H1 (cell line): ENCODE data around the gene LTBP4. TPM values are rescaled to one million over a fixed set of nuclear protein-coding genes. Genes with fewer than 3 reads are reported as not detected.
A peak's percentile ranks its signal among the peaks of the same experiment; 100 is the strongest.

Experiments
- CTCF ChIA-PET: fragments of 300-600 bp; sonication (Branson Sonifier 250); formaldehyde crosslinking; loops from one replicate; lab custom pipeline; 2021; ENCODE audit not compliant: partially characterized antibody; lab: Charles Lee
- POLR2A ChIA-PET: fragments of 300-600 bp; sonication (Branson Sonifier 250); formaldehyde crosslinking; loops from one replicate; lab custom pipeline; 2021; ENCODE audit warnings: inconsistent platforms; ENCODE audit not compliant: partially characterized antibody; lab: Charles Lee
- DNase-seq, 2 experiments: peaks; one replicate each; pipeline versions ENCODE4 v3.0.0 to v3.0.0-alpha.2; 2010 to 2022; ENCODE audit warnings: low spot score in 2 of 2, low read depth in 1 of 2, mixed read lengths in 1 of 2
- FAIRE-seq: peaks from 2 replicates; lab custom pipeline; 2011; peaks lifted over from hg19 to GRCh38; lab: Jason Lieb, UNC
- H2AFZ ChIP-seq: 2 replicates; pipeline ENCODE4 v1.8.1; 2012; ENCODE audit warnings: low read length, inconsistent platforms
- H2AK5ac ChIP-seq: 2 replicates; pipeline ENCODE4 v1.6.1; 2013; ENCODE audit warnings: low read depth, low read length
- H2BK120ac ChIP-seq: replicated peaks from 2 replicates; pipeline ENCODE3; 2013; ENCODE audit warnings: low read depth, low read length, inconsistent platforms
- H2BK12ac ChIP-seq: 2 replicates; pipeline ENCODE4 v1.6.1; 2013; ENCODE audit warnings: low read depth, low read length
- H2BK15ac ChIP-seq: 2 replicates; pipeline ENCODE4 v1.6.1; 2013; ENCODE audit warnings: low read length
- H2BK20ac ChIP-seq: 2 replicates; pipeline ENCODE4 v1.6.1; 2013; ENCODE audit warnings: low read length
- H2BK5ac ChIP-seq: 2 replicates; pipeline ENCODE4 v1.6.1; 2013; ENCODE audit warnings: low read depth, low read length
- H3K14ac ChIP-seq: 2 replicates; pipeline ENCODE4 v1.6.1; 2013; ENCODE audit warnings: inconsistent platforms; ENCODE audit not compliant: insufficient read length
- H3K18ac ChIP-seq: 2 replicates; pipeline ENCODE4 v1.6.1; 2013; ENCODE audit warnings: low read length; ENCODE audit errors: extremely low read depth
- H3K23ac ChIP-seq: 2 replicates; pipeline ENCODE4 v1.6.1; 2013; ENCODE audit warnings: inconsistent platforms; ENCODE audit not compliant: insufficient read length
- H3K23me2 ChIP-seq: 2 replicates; pipeline ENCODE4 v1.6.1; 2013; ENCODE audit warnings: low read depth, low read length
- H3K27ac ChIP-seq: 2 replicates; pipeline ENCODE4 v1.6.1; 2011; ENCODE audit warnings: low read depth, low read length, inconsistent platforms
- H3K27me3 ChIP-seq, 4 experiments: replicated peaks in 1 of 4; 1 replicate in 1 of 4; 2 replicates in 3 of 4; pipeline versions ENCODE4 v1.6.1 to v1.8.1; 2011 to 2013; ENCODE audit warnings: low read length in 3 of 4, mild to moderate bottlenecking in 3 of 4, inconsistent platforms in 2 of 4, mixed read lengths in 2 of 4, moderate library complexity in 1 of 4; ENCODE audit not compliant: control insufficient read depth in 3 of 4, insufficient read depth in 3 of 4; ENCODE audit errors: extremely low read depth in 1 of 4
- H3K36me3 ChIP-seq, 4 experiments: 2 replicates each; pipeline versions ENCODE4 v1.6.1 to v1.8.1; 2011 to 2013; ENCODE audit warnings: mild to moderate bottlenecking in 4 of 4, low read length in 3 of 4, moderate library complexity in 2 of 4, control low read depth in 1 of 4, inconsistent platforms in 1 of 4; ENCODE audit not compliant: insufficient read depth in 4 of 4, control insufficient read depth in 2 of 4
- H3K4ac ChIP-seq: replicated peaks from 2 replicates; pipeline ENCODE3; 2013; ENCODE audit warnings: low read length, low read depth, mixed read lengths, inconsistent platforms; ENCODE audit not compliant: insufficient read length
- H3K4me1 ChIP-seq, 4 experiments: replicated peaks in 1 of 4; 1 replicate in 1 of 4; 2 replicates in 3 of 4; pipeline versions ENCODE4 v1.6.1 to v1.8.1; 2011 to 2013; ENCODE audit warnings: low read length in 3 of 4, inconsistent platforms in 2 of 4, mixed read lengths in 1 of 4; ENCODE audit not compliant: insufficient read depth in 4 of 4, control insufficient read depth in 3 of 4
- H3K4me2 ChIP-seq, 2 experiments: 2 replicates each; pipeline versions ENCODE4 v1.6.1 to v1.8.1; 2011 to 2013; ENCODE audit warnings: low read depth in 2 of 2, low read length in 2 of 2, control low read depth in 1 of 2, inconsistent platforms in 1 of 2, mild to moderate bottlenecking in 1 of 2; ENCODE audit not compliant: insufficient read depth in 1 of 2
- H3K4me3 ChIP-seq, 4 experiments: fragments of 200-600, 300-600 bp in 1 of 4; sonication (generic), shearing (Covaris generic), sonication (Bioruptor Twin) in 1 of 4; 2 replicates each; pipeline versions ENCODE4 v1.5.1 to v1.8.1; 2011 to 2016; ENCODE audit warnings: low read length in 4 of 4, low read depth in 3 of 4, control low read depth in 2 of 4, inconsistent platforms in 2 of 4, mild to moderate bottlenecking in 2 of 4, mixed read lengths in 1 of 4, moderate library complexity in 1 of 4; ENCODE audit not compliant: insufficient read depth in 2 of 4; ENCODE audit errors: extremely low read depth in 1 of 4
- H3K56ac ChIP-seq: replicated peaks from 2 replicates; pipeline ENCODE3; 2013; ENCODE audit warnings: low read depth, mild to moderate bottlenecking, mixed read lengths, low read length, inconsistent platforms; ENCODE audit not compliant: insufficient read length
- H3K79me1 ChIP-seq: 2 replicates; pipeline ENCODE4 v1.6.1; 2013; ENCODE audit warnings: low read depth, low read length, control low read depth
- H3K79me2 ChIP-seq, 2 experiments: 2 replicates each; pipeline versions ENCODE4 v1.6.1 to v1.8.1; 2012 to 2013; ENCODE audit warnings: low read length in 2 of 2, mild to moderate bottlenecking in 2 of 2, inconsistent platforms in 1 of 2; ENCODE audit not compliant: insufficient read depth in 2 of 2, control insufficient read depth in 1 of 2
- H3K9ac ChIP-seq, 4 experiments: replicated peaks in 1 of 4; 1 replicate in 1 of 4; 2 replicates in 3 of 4; pipeline versions ENCODE4 v1.6.1 to v1.8.1; 2011 to 2013; ENCODE audit warnings: low read depth in 3 of 4, low read length in 3 of 4, control low read depth in 2 of 4, mild to moderate bottlenecking in 2 of 4, moderate library complexity in 2 of 4, inconsistent platforms in 1 of 4; ENCODE audit errors: extremely low read depth in 1 of 4
- H3K9me3 ChIP-seq, 2 experiments: 2 replicates each; pipeline versions ENCODE4 v1.6.1 to v1.8.1; 2012 to 2013; ENCODE audit warnings: mild to moderate bottlenecking in 2 of 2, moderate library complexity in 2 of 2, control low read depth in 1 of 2, inconsistent platforms in 1 of 2, low read depth in 1 of 2, low read length in 1 of 2, mixed read lengths in 1 of 2; ENCODE audit not compliant: insufficient read depth in 2 of 2
- H4K20me1 ChIP-seq, 2 experiments: replicated peaks in 1 of 2; 2 replicates each; pipeline versions ENCODE3 to v1.8.1; 2011 to 2013; ENCODE audit warnings: inconsistent platforms in 2 of 2, low read length in 2 of 2, mild to moderate bottlenecking in 1 of 2; ENCODE audit not compliant: insufficient read depth in 2 of 2, control insufficient read depth in 1 of 2
- H4K5ac ChIP-seq: 2 replicates; pipeline ENCODE4 v1.6.1; 2013; ENCODE audit warnings: low read length, low read depth, mixed read lengths, inconsistent platforms; ENCODE audit not compliant: insufficient read length
- H4K8ac ChIP-seq: 2 replicates; pipeline ENCODE4 v1.8.0; 2013; ENCODE audit warnings: mild to moderate bottlenecking, moderate library complexity, low read length, inconsistent platforms; ENCODE audit not compliant: insufficient read depth; ENCODE audit errors: extremely low read depth
- H4K91ac ChIP-seq: replicated peaks from 2 replicates; pipeline ENCODE3; 2013; ENCODE audit warnings: low read length, mixed read lengths, inconsistent platforms; ENCODE audit not compliant: insufficient read length
- BACH1 ChIP-seq: IDR thresholded peaks from 2 replicates; pipeline ENCODE4 v1.6.1; 2012; ENCODE audit warnings: low read length, improper control_type of control experiment
- CEBPB ChIP-seq: IDR thresholded peaks from 2 replicates; pipeline ENCODE4 v1.6.1; 2012; ENCODE audit warnings: low read depth, low read length
- POU5F1 ChIP-seq: IDR thresholded peaks from 2 replicates; pipeline ENCODE4 v1.6.1; 2011; ENCODE audit warnings: low read depth, mild to moderate bottlenecking, low read length, moderate library complexity
- SUZ12 ChIP-seq: fragments of 200-600 bp; sonication (generic); IDR thresholded peaks from 2 replicates; pipeline ENCODE4 v1.6.1; 2012; ENCODE audit warnings: mild to moderate bottlenecking, inconsistent platforms, low read length, moderate library complexity, mixed read lengths
- WGBS, 2 experiments: shearing (Covaris generic) in 1 of 2; methylation state at CpG; one replicate each; pipeline versions ENCODE4 v1.1.6 to v1.1.7; 2013 to 2015; ENCODE audit warnings: low lambda C conversion rate in 2 of 2, mixed read lengths in 2 of 2, inconsistent platforms in 1 of 2, low coverage in 1 of 2, missing lambda C conversion rate in 1 of 2; ENCODE audit not compliant: insufficient replicate concordance in 2 of 2, insufficient coverage in 1 of 2, insufficient read length in 1 of 2; ENCODE audit errors: extremely low coverage in 1 of 2, missing lambda C conversion rate in 1 of 2; 5-methylcytosine and 5-hydroxymethylcytosine counted together
- polyA plus RNA-seq, 7 experiments: library from polyadenylated mRNA; depleted of rRNA in 3 of 7; stranded (reverse) in 5 of 7; unstranded in 2 of 7; fragments of >200 nt in 5 of 7; fragments of 200-250 nt in 2 of 7; gene quantifications; 1 replicate in 5 of 7; 2 replicates in 1 of 7; 4 replicates in 1 of 7; pipeline versions ENCODE4 v1.2.1 to v1.2.3, GENCODE V29; 2011 to 2013; ENCODE audit warnings: missing spikeins in 2 of 7, mixed read lengths in 2 of 7
- total RNA-seq: library from RNA; stranded (reverse); fragmentation: NEBNext Ultra II Directional; extraction: Animal tissue kit (Norgen Biotek cat#: 25700); gene quantifications from 2 replicates; pipeline ENCODE4 v1.2.1, GENCODE V29; 2021
- TF ChIP-seq, protein P1 (sequence below): IDR thresholded peaks from 2 replicates; pipeline ENCODE4 v1.6.1; 2011; ENCODE audit warnings: low read length, improper control_type of control experiment

LTBP4 gene
- total and polyA plus RNA-seq, 2 of the 8 experiments (the other 6 are each of a cell fraction or from before 2014, with no cell fraction given), result 54.5 to 77.1 TPM

DNA sequence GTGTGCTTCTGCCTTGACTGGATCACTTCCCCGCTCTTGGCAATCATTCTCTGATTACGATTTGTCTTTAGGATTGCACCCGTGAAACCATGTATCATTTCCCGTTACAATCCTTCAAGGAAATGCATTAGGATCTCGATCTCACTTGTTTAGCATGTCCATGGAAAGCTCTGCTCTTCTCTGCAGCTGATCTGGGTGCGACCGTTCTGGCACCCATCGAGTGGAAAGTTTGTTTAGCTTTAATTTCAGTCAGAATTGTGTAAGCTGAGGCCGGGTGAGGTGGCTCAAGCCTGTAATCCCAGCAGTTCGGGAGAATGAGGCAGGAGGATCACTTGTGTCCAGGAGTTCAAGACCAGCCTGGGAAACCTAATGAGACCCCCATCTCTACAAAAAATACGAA, 58.4 kb downstream of the LTBP4 start:
- H4K91ac ChIP-seq, result no peak overlapping the region
- no peak overlapping the region for H3K18ac ChIP-seq
- no peaks in the 10 kb centered on the region for H3K36me3 ChIP-seq
- no peak overlapping the region for H3K4ac ChIP-seq
- H3K23ac ChIP-seq, result no peak overlapping the region
- H2AFZ ChIP-seq, result 0 out of 2 replicates have a peak overlapping the region, but pooled peaks have one; percentile 7
- H3K23me2 ChIP-seq, result no peaks in the 10 kb centered on the region; the same call in 1 of the 2 replicates
- ChIA-PET CTCF (interaction anchor here (0.9 kb wide), 1 partner anchor 43 kb away, joined by 3 read pairs; no protein-coding TSS in a partner anchor), POLR2A (interaction anchor here (0.7 to 1.6 kb wide), 3 partner anchors 43 to 1200 kb away, joined by 3 to 4 read pairs (median 3); partner anchors contain the start of genes ACTMAP and RPS19)
- no peak overlapping the region for H3K27ac ChIP-seq
- H2BK20ac ChIP-seq, result no peak overlapping the region
- no peaks in the 10 kb centered on the region for H3K27me3 ChIP-seq
- no peak overlapping the region for H2BK5ac ChIP-seq
- H3K9ac ChIP-seq, result no peak overlapping the region
- no peaks in the 10 kb centered on the region for H3K79me1 ChIP-seq
- H4K8ac ChIP-seq, result no peak overlapping the region
- H3K4me3 ChIP-seq, result no peak overlapping the region
- no peaks in the 10 kb centered on the region for H4K20me1 ChIP-seq
- H3K4me1 ChIP-seq, result peaks cover 0 to 4% (median 3%) of the 10 kb centered on the region in 4 experiments; a peak in 5 of 7 replicates
- TF ChIP-seq CEBPB, result no peak
- TF ChIP-seq, protein P1, sequence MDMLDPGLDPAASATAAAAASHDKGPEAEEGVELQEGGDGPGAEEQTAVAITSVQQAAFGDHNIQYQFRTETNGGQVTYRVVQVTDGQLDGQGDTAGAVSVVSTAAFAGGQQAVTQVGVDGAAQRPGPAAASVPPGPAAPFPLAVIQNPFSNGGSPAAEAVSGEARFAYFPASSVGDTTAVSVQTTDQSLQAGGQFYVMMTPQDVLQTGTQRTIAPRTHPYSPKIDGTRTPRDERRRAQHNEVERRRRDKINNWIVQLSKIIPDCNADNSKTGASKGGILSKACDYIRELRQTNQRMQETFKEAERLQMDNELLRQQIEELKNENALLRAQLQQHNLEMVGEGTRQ, result no peak
- TF ChIP-seq POU5F1, result no peak
- no peak for TF ChIP-seq BACH1
- TF ChIP-seq SUZ12, result no peak
- TF ChIP-seq, all 59 proteins: peak for 0
- no peak for FAIRE-seq
- no peak overlapping the region for H3K4me2 ChIP-seq
- H3K56ac ChIP-seq, result no peak overlapping the region
- no peak overlapping the region for H4K5ac ChIP-seq
- H3K79me2 ChIP-seq, result no peaks in the 10 kb centered on the region
- H2AK5ac ChIP-seq, result no peak overlapping the region
- H2BK15ac ChIP-seq, result no peak overlapping the region
- WGBS, 2 experiments, result 88% methylated on average over 11 of the region's 11 CpGs; no CpG with 5 or more reads in 1 of the 2 experiments
- no peak overlapping the region for H2BK120ac ChIP-seq
- no peaks in the 10 kb centered on the region for H3K9me3 ChIP-seq
- no peak overlapping the region for H3K14ac ChIP-seq
- 0 out of 2 replicates have a peak overlapping the region, but pooled peaks have one; percentile 27 for H2BK12ac ChIP-seq
- no peak for DNase-seq
